Heart left ventricle (tissue), 16 donors: ENCODE data around the gene SCCPDH. TPM values are rescaled to one million over a fixed set of nuclear protein-coding genes. Genes with fewer than 3 reads are reported as not detected.

ENCODE experiments used
- ATAC-seq, 4 donors: fragments of 200-7000 bp; cut with Tn5 transposase; one replicate each; pipeline ENCODE4 v1.9.1; 2020 to 2022; ENCODE audit warnings: moderate library complexity in 4 of 4, mild to moderate bottlenecking in 3 of 4, moderate number of reproducible peaks in 1 of 4
- DNase-seq, 5 donors: peaks; one replicate each; pipeline ENCODE4 v3.0.0-alpha.2; 2020
- H3K27ac ChIP-seq, 12 donors: fragments of 200-600 bp; sonication (generic) in 4 of 12; one replicate each; pipeline versions ENCODE4 v1.5.0 to v1.8.0; 2016 to 2022; ENCODE audit warnings: mild to moderate bottlenecking in 2 of 12
- H3K27me3 ChIP-seq, 9 donors: fragments of 200-600 bp; sonication (generic) in 2 of 9; one replicate each; pipeline versions ENCODE4 v1.5.1 to v1.8.0; 2016 to 2022; ENCODE audit warnings: mild to moderate bottlenecking in 3 of 9
- H3K36me3 ChIP-seq, 9 donors: fragments of 200-600 bp; sonication (generic) in 2 of 9; one replicate each; pipeline versions ENCODE4 v1.5.0 to v1.8.0; 2018 to 2022; ENCODE audit warnings: mild to moderate bottlenecking in 2 of 9
- H3K4me1 ChIP-seq, 12 donors: fragments of 200-600 bp; sonication (generic) in 4 of 12; one replicate each; pipeline versions ENCODE4 v1.5.0 to v1.8.0; 2016 to 2022; ENCODE audit warnings: mild to moderate bottlenecking in 3 of 12
- H3K4me3 ChIP-seq, 12 donors: fragments of 200-600 bp; sonication (generic) in 4 of 12; one replicate each; pipeline versions ENCODE4 v1.5.0 to v1.8.0; 2017 to 2022; ENCODE audit warnings: mild to moderate bottlenecking in 9 of 12, moderate library complexity in 4 of 12
- H3K9me3 ChIP-seq, 12 donors: fragments of 200-600 bp; sonication (generic) in 4 of 12; one replicate each; pipeline versions ENCODE4 v1.5.0 to v1.8.0; 2016 to 2022; ENCODE audit warnings: mild to moderate bottlenecking in 1 of 12
- CTCF ChIP-seq, 12 donors: fragments of 200-600 bp; sonication (generic) in 4 of 12; IDR thresholded peaks; one replicate each; pipeline versions ENCODE4 v1.5.0 to v1.8.0; 2018 to 2022; ENCODE audit warnings: antibody characterized with exemption in 12 of 12, mild to moderate bottlenecking in 5 of 12
- POLR2A ChIP-seq, 2 donors: fragments of 450-650 bp; IDR thresholded peaks; one replicate each; pipeline ENCODE4 v1.6.1; 2017; ENCODE audit warnings: antibody characterized with exemption in 2 of 2, mild to moderate bottlenecking in 2 of 2, moderate library complexity in 2 of 2
- WGBS, 4 donors: extraction: QIAGEN DNeasy Blood & Tissue Kit in 2 of 4; methylation state at CpG; one replicate each; pipeline versions ENCODE4 v1.1.5 to v1.1.7; 2013 to 2018; 5-methylcytosine and 5-hydroxymethylcytosine counted together
- intact Hi-C, 10 donors: fragments of 100-400 bp; cut with DNase I; formaldehyde crosslinking; loops; one replicate each; pipeline versions ENCODE4 v1.11.1 to v1.14.2; 2022
- polyA plus RNA-seq, 2 donors: library from polyadenylated mRNA; stranded (reverse); fragments of 200-250 nt; gene quantifications; one replicate each; pipeline ENCODE4 v1.2.3, GENCODE V29; 2013
- total RNA-seq, 9 donors: library from RNA; depleted of rRNA in 2 of 9; stranded (reverse); fragments of >200 nt in 2 of 9; fragmentation: NEBNext Ultra II Directional in 3 of 9; extraction: Animal tissue kit (Norgen Biotek cat#: 25700) in 3 of 9; gene quantifications; one replicate each; pipeline versions ENCODE4 v1.1.0 to v1.2.4, GENCODE V29; 2016 to 2023
- donor health status: ischemic (EF 13 %, LVEDD 7.1; RV severe dilation, severe dysfunction).
- donor health status: healthy with polysubstance abuse.
- donor health status: DM: no; HTN: yes; CAD: no.
- donor health status: DM: no; HTN: no; CAD: no.
- donor health status: ischemic (EF 25% LVEDD 6.9; RV normal size, moderate dysfunction).
- donor health status: ischemic (EF 25% LVEDD 5.7; RV mildly dilated, moderate dysfunction).
- donor health status: healthy.
- donor health status: DM: yes; HTN: yes; CAD: no.
- donor health status: ischemic (EF 35%, LVEDD 5.7; RV mildly dilated, moderate dysfunction).
- donor health status: nonischemic (EF 11% LVEDD 7.7; RV severe dilation, severe dysfunction).
- donor health status: DM: yes; HTN: yes; CAD: no.
- donor health status: PGD.
- donor health status: ischemic (EF 29% LVEDD 5.4; RV normal size, mild dysfunction).
- donor health status: nonischemic (EF 23%, LVEDD 6.1; RV moderate dilation, normal function).

SCCPDH gene
- total and polyA plus RNA-seq, 11 donors = 13.8 to 36.4 (median 31.0) TPM

DNA sequence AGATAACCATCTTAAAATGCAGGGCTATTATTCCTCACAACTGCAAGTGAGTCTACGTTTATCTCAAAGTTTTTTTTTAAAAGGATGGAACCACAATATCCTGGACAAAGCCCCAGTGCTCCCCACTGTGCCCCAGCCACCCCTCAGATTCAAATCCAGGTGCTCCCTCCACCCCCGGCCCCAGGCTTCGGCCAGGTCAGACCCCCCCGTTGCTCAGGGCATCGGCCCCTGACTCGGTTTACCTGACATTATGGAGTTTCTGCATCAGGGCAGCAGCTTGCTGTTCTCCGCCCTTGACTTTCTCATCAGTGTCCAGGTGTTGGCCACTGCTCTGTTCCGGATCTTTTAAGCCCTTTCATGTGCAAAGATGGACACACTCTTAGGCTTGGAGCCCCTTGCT, 72.9 kb downstream of the SCCPDH start:
- ATAC-seq (no peak), DNase-seq (no peak)
- no peak for TF ChIP-seq CTCF (IDR thresholded peaks at IDR 0.05)
- no peak for TF ChIP-seq POLR2A (IDR thresholded peaks at IDR 0.05)

DNA sequence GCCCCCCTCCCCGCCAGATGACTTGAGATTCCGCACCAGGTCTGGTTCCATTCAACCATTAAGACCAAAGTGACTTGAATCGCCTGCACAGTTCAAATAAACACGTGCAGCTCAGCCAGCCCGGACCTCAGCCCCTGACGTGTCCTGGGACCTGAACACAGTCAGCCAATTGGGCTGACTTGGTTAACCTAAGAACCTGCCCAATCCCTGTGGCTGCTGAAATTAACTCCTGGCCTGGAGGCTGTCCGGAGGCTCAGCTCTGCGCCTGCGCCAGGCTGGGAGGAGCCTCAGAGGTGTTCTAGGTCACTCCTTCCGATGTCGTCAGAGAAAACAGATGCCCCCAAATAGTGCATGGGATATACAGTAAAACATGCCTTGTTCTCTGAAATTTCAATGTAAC, 73.4 kb downstream of the SCCPDH start:
- Histone ChIP-seq H3K4me1 (peaks cover 0 to 27% (median 6%) of the 10 kb centered on the region in 12 donors), H3K4me3 (no peak overlapping the region), H3K36me3 (no peaks in the 10 kb centered on the region), H3K27me3 (peaks cover 0 to 9% (median 0%) of the 10 kb centered on the region in 9 donors), H3K27ac (peak overlapping the region in 3 of 12 donors; percentile 33 to 80 (median 69)), H3K9me3 (no peaks in the 10 kb centered on the region)
- 84 to 93% (median 90%) methylated on average over 8 to 11 of the region's 11 CpGs for WGBS, 4 donors
- ATAC-seq (no peak), DNase-seq (no peak)
- TF ChIP-seq POLR2A (IDR thresholded peaks at IDR 0.05) (no peak), CTCF (IDR thresholded peaks at IDR 0.05) (no peak)
- intact Hi-C loops = no loop called here

More for the DNA sequence above, 72.9 kb downstream of the SCCPDH start:
- intact Hi-C loops = no loop called here
- H3K36me3 ChIP-seq = no peaks in the 10 kb centered on the region
- H3K27me3 ChIP-seq = peaks cover 0 to 9% (median 0%) of the 10 kb centered on the region in 9 donors
- peak overlapping the region in 2 of 12 donors; percentile 69 to 80 for H3K27ac ChIP-seq
- H3K4me1 ChIP-seq = peaks cover 0 to 27% (median 6%) of the 10 kb centered on the region in 12 donors
- no peaks in the 10 kb centered on the region for H3K9me3 ChIP-seq
- WGBS, 4 donors = 83 to 86% (median 84%) methylated on average over 8 of the region's 8 CpGs
- H3K4me3 ChIP-seq = no peak overlapping the region

DNA sequence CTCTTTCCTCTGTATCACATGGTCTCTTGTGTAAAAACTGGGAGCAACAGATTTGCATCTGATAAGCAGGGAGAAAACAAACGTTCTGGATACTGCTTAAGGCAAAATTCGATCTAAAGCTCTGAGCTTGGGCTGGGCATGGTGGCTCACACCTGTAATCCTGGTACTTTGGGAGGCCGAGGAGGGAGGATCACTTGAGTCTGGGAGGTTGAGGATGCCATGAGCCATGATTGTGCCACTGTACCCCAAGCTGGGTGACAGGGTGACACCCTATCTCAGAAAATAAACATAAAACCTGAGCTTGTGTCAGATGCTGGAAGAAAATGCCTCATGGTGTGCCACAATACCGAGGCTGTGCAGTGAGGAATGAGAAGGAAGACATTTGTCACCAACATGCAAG, 73.9 kb downstream of the SCCPDH start:
- ATAC-seq (no peak), DNase-seq (no peak)
- Histone ChIP-seq H3K27ac (peak overlapping the region in 8 of 12 donors; percentile 13 to 80 (median 53)), H3K27me3 (peaks cover 0 to 4% (median 0%) of the 10 kb centered on the region in 9 donors), H3K4me1 (peaks cover 0 to 27% (median 6%) of the 10 kb centered on the region in 12 donors), H3K36me3 (no peaks in the 10 kb centered on the region), H3K4me3 (no peak overlapping the region), H3K9me3 (no peaks in the 10 kb centered on the region)
- no peak for TF ChIP-seq CTCF (IDR thresholded peaks at IDR 0.05)
- TF ChIP-seq POLR2A (IDR thresholded peaks at IDR 0.05) = no peak
- intact Hi-C loops = no loop called here
- WGBS, 4 donors = 68 to 76% (median 72%) methylated on average over 4 of the region's 4 CpGs

DNA sequence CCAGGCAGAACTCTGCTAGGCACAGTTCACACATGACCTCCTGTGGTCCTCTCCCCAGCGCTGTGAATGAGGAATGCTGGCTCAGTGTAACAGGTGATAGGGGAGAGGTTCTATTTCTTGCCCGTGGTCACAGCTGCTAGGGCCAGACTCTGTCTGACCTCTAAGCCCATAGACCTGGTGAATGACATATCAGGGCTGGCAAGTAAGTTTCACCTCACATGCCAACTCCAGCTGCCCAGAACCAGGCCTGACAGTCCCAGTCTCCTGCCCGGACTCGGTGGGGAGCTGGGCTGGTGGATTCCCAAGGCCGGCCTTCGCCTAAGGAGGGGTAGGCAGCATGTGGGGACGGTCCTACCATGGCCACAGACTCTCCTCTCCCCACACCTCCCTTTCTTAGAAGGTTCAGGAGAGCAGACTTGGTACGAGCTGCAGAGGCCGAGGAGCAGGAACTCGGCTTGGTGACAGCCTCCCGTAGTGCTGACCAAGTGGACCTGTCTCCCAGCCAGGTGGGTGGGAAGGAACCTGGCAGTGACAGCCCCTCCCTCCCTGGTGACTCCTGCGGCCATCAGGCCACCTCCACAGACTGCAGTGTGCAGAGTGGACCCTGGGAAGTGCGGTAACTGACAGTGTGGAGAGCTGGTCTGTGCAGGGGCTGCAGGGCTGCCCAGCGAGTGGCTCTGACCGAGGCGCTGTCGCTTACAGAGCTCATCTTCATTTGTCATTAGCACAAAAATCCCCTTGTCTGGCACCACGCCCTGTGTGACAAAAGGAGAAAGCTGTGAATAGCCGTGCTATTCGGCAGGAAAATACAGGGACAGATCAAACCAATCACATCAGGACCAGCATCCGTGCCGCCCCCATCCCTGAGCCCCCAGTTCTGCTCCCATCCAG, 74.6 kb downstream of the SCCPDH start:
- Histone ChIP-seq H3K9me3 (no peaks in the 10 kb centered on the region), H3K36me3 (no peaks in the 10 kb centered on the region), H3K4me1 (peaks cover 0 to 27% (median 6%) of the 10 kb centered on the region in 12 donors), H3K27ac (peak overlapping the region in 8 of 12 donors; percentile 33 to 80 (median 54)), H3K4me3 (no peak overlapping the region), H3K27me3 (peaks cover 0 to 4% (median 0%) of the 10 kb centered on the region in 9 donors)
- ATAC-seq (peak; percentile 64 to 81 (median 74)), DNase-seq (peak in 2 of 5 donors; percentile 45 to 54)
- TF ChIP-seq CTCF (IDR thresholded peaks at IDR 0.05) (no peak), POLR2A (IDR thresholded peaks at IDR 0.05) (no peak)
- intact Hi-C loops = no loop called here
- 54 to 71% (median 66%) methylated on average over 16 to 22 of the region's 22 CpGs for WGBS, 4 donors
